Lung (tissue), 12 donors: ENCODE data around the gene CEACAM3. TPM values are rescaled to one million over a fixed set of nuclear protein-coding genes. Genes with fewer than 3 reads are reported as not detected.

ENCODE experiments used
- ATAC-seq: fragments of 200-7000 bp; cut with Tn5 transposase; one replicate; pipeline ENCODE4 v1.9.1; 2020; ENCODE audit warnings: moderate number of reproducible peaks; ENCODE audit not compliant: insufficient read depth, low FRiP score
- DNase-seq, 3 donors: peaks; one replicate each; pipeline ENCODE4 v3.0.0-alpha.2; 2013 to 2017
- H3K27ac ChIP-seq, 2 donors: one replicate each; pipeline ENCODE4 v1.5.1; 2013; ENCODE audit warnings: mild to moderate bottlenecking in 2 of 2, moderate library complexity in 2 of 2, control low read depth in 1 of 2, inconsistent platforms in 1 of 2, low read depth in 1 of 2, low read length in 1 of 2
- H3K27me3 ChIP-seq, 3 donors: one replicate each; pipeline ENCODE4 v1.5.1; 2013; ENCODE audit warnings: low read length in 2 of 3; ENCODE audit not compliant: control insufficient read depth in 3 of 3, insufficient read depth in 3 of 3
- H3K36me3 ChIP-seq, 4 donors: one replicate each; pipeline ENCODE4 v1.5.1; 2013; ENCODE audit warnings: low read length in 4 of 4, mild to moderate bottlenecking in 1 of 4, moderate library complexity in 1 of 4; ENCODE audit not compliant: control insufficient read depth in 4 of 4, insufficient read depth in 4 of 4
- H3K4me1 ChIP-seq, 5 donors: one replicate each; pipeline ENCODE4 v1.5.1; 2013; ENCODE audit warnings: low read length in 5 of 5, mild to moderate bottlenecking in 2 of 5, moderate library complexity in 1 of 5; ENCODE audit not compliant: control insufficient read depth in 5 of 5, insufficient read depth in 5 of 5
- H3K4me3 ChIP-seq: one replicate; pipeline ENCODE4 v1.5.1; 2013; ENCODE audit warnings: mild to moderate bottlenecking, control low read depth, moderate library complexity
- H3K9ac ChIP-seq, 2 donors: one replicate each; pipeline ENCODE4 v1.5.1; 2013; ENCODE audit warnings: low read length in 2 of 2, control low read depth in 1 of 2; ENCODE audit not compliant: insufficient read depth in 1 of 2
- H3K9me3 ChIP-seq, 4 donors: one replicate each; pipeline ENCODE4 v1.5.1; 2013; ENCODE audit warnings: low read length in 3 of 4, mild to moderate bottlenecking in 1 of 4, moderate library complexity in 1 of 4; ENCODE audit not compliant: control insufficient read depth in 4 of 4, insufficient read depth in 3 of 4
- CTCF ChIP-seq: IDR thresholded peaks from 2 replicates; pipeline ENCODE4 v1.5.1; 2012; ENCODE audit warnings: mild to moderate bottlenecking; ENCODE audit errors: control extremely low read depth, extremely low read depth
- WGBS, 2 donors: extraction: QIAGEN DNeasy Blood & Tissue Kit; methylation state at CpG; one replicate each; pipeline ENCODE4 v1.1.7; 2013; 5-methylcytosine and 5-hydroxymethylcytosine counted together
- polyA plus RNA-seq, 2 donors: library from polyadenylated mRNA; stranded (reverse); fragments of 200-250 nt; gene quantifications; one replicate each; pipeline ENCODE4 v1.2.1, GENCODE V29; 2013
- total RNA-seq, 2 donors: library from RNA; depleted of rRNA in 1 of 2; stranded (reverse); fragments of >200 nt in 1 of 2; gene quantifications; one replicate each; pipeline ENCODE4 v1.2.1, GENCODE V29; 2014 to 2021
- donor health status: control.
- donor health status: control.
- donor health status: Bipolar disorder and iron deficiency.
- donor health status: healthy.
- donor health status: DM: yes; HTN: yes; CAD: no.

CEACAM3 gene
- total and polyA plus RNA-seq, 4 donors: 1.2 to 21.9 (median 3.7) TPM

GRCh38 chr19:41843371-41843770 lies 47.0 kb downstream of the CEACAM3 start:
- H3K36me3 ChIP-seq: no peaks in the 10 kb centered on the region
- no peak overlapping the region for H3K9ac ChIP-seq
- H3K9me3 ChIP-seq: peaks cover 0 to 3% (median 0%) of the 10 kb centered on the region in 4 donors
- H3K27ac ChIP-seq: no peak overlapping the region
- no peak overlapping the region for H3K4me3 ChIP-seq
- DNase-seq (no peak), ATAC-seq (no peak)
- H3K4me1 ChIP-seq: no peaks in the 10 kb centered on the region
- WGBS, 2 donors: 63 to 64% methylated on average over 7 of the region's 7 CpGs
- TF ChIP-seq CTCF: no peak
- H3K27me3 ChIP-seq: peaks cover 0 to 6% (median 0%) of the 10 kb centered on the region in 3 donors

- no peaks in the 10 kb centered on the region for H3K36me3 ChIP-seq
- H3K9me3 ChIP-seq: peaks cover 0 to 3% (median 0%) of the 10 kb centered on the region in 4 donors
- 80 to 89% methylated on average over 30 of the region's 30 CpGs for WGBS, 2 donors
- DNase-seq (no peak), ATAC-seq (no peak)
- no peak within 1 kb of the TSS for H3K27ac ChIP-seq
- H3K9ac ChIP-seq: no peak within 1 kb of the TSS
- H3K4me3 ChIP-seq: no peak within 1 kb of the TSS
- TF ChIP-seq CTCF: no peak
- peaks cover 0 to 5% (median 0%) of the 10 kb centered on the region in 3 donors for H3K27me3 ChIP-seq
- no peaks in the 10 kb centered on the region for H3K4me1 ChIP-seq
Observed at GRCh38 chr19:41844601-41845000, 48.2 kb downstream of the CEACAM3 start, which contains the start of gene LYPD4. Gene LYPD4 (minus strand): TSS chr19:41844683. CDS start chr19:41839285, 5,398 bp downstream.

GRCh38 chr19:41845001-41845050 lies 48.4 kb downstream of the CEACAM3 start, which contains the start of gene DMRTC2:
Gene DMRTC2 (plus strand): TSS chr19:41845042. CDS start chr19:41847429, 2,387 bp downstream.
- no peak for ATAC-seq

More at GRCh38 chr19:41845001-41845050, 48.4 kb downstream of the CEACAM3 start, which contains the start of gene DMRTC2:
- TF ChIP-seq CTCF: no peak
- H3K27me3 ChIP-seq: peaks cover 0 to 5% (median 0%) of the 10 kb centered on the region in 3 donors
- 93 to 94% methylated on average over 3 of the region's 3 CpGs for WGBS, 2 donors
- no peaks in the 10 kb centered on the region for H3K36me3 ChIP-seq
- H3K27ac ChIP-seq: no peak within 1 kb of the TSS
- no peak for DNase-seq
- H3K4me1 ChIP-seq: no peaks in the 10 kb centered on the region
- no peak within 1 kb of the TSS for H3K9ac ChIP-seq
- no peak within 1 kb of the TSS for H3K4me3 ChIP-seq
- peaks cover 0 to 3% (median 0%) of the 10 kb centered on the region in 4 donors for H3K9me3 ChIP-seq
